RPMI7951 (cell line): Measurements from ENCODE around the gene CTAG1A. TPM values are rescaled to one million over a fixed set of nuclear protein-coding genes. Genes with fewer than 3 reads are reported as not detected.
"Not testable (repeated sequence)": the region's sequence is repeated elsewhere in the genome, so short reads cannot be mapped to it uniquely, and the experiment has no call there.

Experiments used
- DNase-seq: peaks from one replicate; pipeline ENCODE4 v3.0.0-alpha.2; 2012; ENCODE audit warnings: low read depth
- total RNA-seq: library from RNA; depleted of rRNA; stranded (reverse); fragments of >200 nt; shearing (Covaris generic); gene quantifications from 2 replicates; pipeline ENCODE4 v1.2.3, GENCODE V29; 2014; rRNA removed

Gene CTAG1A
- total RNA-seq: not detected in 2 replicates

- DNase-seq: not testable (repeated sequence)
These were observed at the start of gene CTAG1A for GRCh38 chrX:154584585-154585183. TSS of gene CTAG1A (plus strand) at chrX:154585133. CDS start at chrX:154585207, 74 bp downstream.

GRCh38 chrX:154535892-154536291 is 49.0 kb upstream of the CTAG1A start:
- DNase-seq: no peak

GRCh38 chrX:154539077-154539476 is 45.9 kb upstream of the CTAG1A start:
- no peak for DNase-seq

GRCh38 chrX:154540365-154540764 is 44.6 kb upstream of the CTAG1A start:
- not testable (repeated sequence) for DNase-seq

DNA sequence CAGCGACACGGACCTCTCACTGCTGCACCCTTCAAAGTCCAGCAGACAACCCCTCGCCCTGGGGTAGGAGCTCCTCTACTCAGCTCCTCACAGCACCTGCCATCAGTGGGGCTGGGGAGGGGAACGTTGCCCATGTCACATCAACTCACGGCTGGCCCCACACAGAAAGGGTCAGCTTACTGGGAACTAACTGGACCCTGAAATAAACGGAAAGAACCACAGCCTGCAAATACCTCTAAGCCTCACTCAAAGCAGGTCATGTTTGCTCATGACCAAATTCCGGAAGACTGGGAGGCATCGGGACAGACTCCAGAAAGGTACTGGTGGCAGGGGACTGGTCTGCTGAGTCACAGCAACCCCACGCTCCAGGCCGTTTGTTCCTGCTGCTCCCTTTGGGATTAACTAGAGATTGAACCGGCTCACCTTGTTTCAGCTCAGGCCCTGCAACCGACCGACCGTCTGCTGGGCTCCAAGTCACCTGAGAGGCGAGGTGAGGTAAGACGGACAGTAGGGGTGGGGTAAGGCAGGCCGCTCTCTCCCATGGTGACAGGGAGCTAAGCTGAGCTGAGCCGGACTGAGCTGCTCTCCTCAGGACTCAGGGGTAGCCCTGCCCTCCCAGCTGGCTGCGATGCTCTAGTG is 43.9 kb upstream of the CTAG1A start:
- DNase-seq: peak; percentile 67

DNA sequence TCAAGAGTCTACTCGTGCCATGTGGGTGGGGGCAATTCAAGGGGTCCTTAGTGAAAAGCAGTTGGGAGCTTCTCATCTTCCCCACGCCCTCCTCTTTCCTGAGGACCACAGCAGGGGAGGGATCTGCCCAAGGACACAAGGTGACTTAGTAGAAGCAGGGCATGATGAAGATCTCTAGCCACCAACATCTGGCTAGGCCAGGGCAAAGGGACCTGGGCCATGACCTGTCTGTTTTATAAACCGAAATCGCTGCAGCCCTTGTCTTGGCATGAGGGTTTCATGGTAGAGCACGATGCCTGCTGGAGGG is 43.4 kb upstream of the CTAG1A start:
- DNase-seq: no peak

DNA sequence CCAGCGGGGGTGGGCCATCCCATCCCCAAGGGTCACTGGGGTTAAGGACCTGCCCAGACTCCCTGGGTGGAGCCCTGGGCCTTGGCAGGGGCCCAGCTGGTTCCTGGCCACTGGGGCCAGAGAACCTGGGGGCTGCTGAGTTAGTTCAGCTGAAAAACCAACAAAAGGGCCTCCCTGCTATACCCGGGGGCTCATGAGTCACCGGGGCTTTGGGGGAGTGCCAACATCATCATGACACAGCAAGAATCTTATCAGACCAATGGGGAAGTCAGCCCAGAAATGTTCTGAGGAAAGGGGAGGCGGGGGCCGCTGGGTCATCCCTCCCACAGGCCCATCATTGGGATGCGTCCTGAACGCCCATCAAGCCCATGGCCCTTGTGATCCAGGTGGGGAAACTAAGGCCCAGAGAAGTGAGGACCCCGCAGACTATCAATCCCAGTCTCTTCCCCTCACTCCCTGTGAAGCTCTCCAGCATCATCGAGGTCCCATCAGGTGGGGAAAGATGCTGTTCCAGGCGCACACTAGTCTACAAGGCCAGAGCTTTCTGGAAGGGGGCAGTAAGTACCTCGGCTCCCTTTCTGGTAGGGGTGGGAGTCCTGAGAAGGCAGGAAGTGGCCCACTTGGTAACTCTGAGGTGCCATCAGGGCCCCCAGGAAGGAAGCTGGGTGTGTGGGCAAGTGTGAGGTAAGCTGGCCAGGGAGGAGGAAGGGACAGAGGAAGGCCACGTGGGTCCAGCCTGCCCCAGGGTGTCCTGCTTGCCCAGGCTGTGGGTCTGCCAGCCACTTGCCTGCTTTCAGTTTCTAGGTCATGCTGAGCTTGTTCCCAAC is 42.8 kb upstream of the CTAG1A start:
- DNase-seq: peak; percentile 93

- DNase-seq: no peak
These were observed 42.1 kb upstream of the CTAG1A start for GRCh38 chrX:154542723-154543424.

DNA sequence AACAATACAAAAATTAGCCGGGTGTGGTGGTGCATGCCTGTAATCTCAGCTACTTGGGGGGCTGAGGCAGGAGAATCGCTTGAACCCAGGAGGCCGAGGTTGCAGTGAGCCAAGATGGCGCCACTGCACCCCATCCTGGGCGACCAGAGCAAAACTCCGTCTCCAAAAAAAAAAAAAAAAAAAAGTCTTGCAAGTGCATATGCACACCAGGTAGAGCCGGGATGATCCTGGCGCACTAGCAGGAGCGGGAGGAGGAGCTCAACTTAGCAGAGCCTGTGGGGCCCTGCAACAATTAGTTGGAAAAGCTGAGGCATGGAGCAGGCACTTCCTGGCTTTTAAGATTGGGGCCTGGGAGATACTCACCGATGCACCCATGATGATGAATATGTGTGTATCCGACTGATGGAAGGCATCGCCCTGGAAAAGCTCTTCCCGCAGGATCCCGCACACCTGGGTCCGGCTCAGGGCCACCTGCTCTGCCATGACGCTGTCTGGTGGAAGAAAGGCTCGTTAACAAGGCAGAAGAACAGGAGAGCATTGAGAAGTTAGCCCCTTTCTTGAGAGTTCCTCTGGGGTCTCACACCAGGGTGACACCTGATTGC is 39.2 kb upstream of the CTAG1A start:
- DNase-seq: no peak

- peak; percentile 58 for DNase-seq
These were observed 38.3 kb upstream of the CTAG1A start, which contains the start of gene G6PD for GRCh38 chrX:154546354-154547244. TSS of gene G6PD (minus strand) at chrX:154546846. CDS start at chrX:154546155, 691 bp downstream.

- peak; percentile 79 for DNase-seq
These were observed 37.5 kb upstream of the CTAG1A start, which contains the start of gene IKBKG for GRCh38 chrX:154547245-154548027. TSS of gene IKBKG (plus strand) at chrX:154547620. CDS start at chrX:154552003, 4,383 bp downstream.

DNA sequence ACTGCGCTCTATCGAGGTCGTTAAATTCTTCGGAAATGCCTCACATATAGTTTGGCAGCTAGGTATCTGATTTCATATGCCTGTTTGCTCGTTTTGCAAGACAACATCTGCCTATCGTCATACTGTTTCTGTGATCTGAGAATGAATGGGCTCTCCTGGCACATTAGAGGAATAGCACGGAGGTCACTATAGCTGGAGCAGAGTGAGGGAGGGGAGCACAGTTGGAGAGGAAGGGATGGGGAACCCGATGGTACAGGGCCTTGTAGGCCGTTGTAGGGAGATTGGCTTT is 37.0 kb upstream of the CTAG1A start:
- DNase-seq: no peak

- DNase-seq: no peak
These were observed 35.2 kb upstream of the CTAG1A start for GRCh38 chrX:154549766-154550165.

- not testable (repeated sequence) for DNase-seq
These were observed 32.7 kb upstream of the CTAG1A start for GRCh38 chrX:154552112-154552806.

DNA sequence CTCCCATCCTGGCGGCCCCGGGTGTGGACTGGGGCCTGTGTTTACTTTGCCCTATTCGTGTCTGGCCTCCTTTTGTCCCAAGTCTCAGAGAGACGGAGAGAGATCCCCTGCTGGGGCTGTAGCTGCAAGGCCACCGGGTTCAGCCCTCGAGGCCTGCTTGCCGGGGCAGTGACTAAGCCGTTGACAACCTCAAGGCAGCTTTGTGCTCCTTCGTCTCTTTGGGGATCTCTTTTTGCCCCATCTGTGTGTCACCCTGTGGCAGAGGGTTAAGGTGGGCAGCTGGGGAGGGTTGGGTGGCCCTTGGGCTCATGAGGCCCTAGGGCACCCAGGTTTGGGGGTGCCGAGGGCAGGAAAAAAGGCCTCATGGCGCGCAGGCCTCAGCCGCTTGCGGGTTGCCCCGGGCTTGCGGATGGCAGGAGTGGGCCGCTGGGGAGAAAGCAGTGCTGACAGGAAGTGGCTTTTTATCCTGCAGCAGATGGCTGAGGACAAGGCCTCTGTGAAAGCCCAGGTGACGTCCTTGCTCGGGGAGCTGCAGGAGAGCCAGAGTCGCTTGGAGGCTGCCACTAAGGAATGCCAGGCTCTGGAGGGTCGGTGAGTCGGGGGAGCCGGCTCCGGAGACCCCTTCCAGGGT is 26.8 kb upstream of the CTAG1A start:
- DNase-seq: not testable (repeated sequence)

DNA sequence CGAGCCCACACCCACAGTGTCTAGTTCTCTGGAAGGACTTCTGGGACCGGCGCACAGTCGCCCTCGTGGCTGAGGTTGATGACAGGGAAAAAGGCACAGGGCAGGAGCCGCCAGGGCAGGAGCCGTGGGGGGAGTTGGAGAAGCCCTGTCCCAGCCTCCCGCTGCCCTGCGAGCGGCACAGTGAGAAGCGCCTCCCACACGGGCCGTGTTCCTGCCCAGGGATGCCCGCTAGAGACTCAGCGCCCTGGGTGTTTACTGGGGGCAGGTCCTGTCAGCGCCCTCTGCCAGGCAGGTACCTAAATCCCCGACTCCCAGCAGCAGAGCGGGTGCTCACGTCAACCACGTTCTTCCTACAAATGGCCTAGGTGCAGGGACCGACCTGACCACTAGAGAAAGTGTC is 26.0 kb upstream of the CTAG1A start:
- DNase-seq: not testable (repeated sequence)

GRCh38 chrX:154560326-154560725 is 24.6 kb upstream of the CTAG1A start:
- not testable (repeated sequence) for DNase-seq

DNA sequence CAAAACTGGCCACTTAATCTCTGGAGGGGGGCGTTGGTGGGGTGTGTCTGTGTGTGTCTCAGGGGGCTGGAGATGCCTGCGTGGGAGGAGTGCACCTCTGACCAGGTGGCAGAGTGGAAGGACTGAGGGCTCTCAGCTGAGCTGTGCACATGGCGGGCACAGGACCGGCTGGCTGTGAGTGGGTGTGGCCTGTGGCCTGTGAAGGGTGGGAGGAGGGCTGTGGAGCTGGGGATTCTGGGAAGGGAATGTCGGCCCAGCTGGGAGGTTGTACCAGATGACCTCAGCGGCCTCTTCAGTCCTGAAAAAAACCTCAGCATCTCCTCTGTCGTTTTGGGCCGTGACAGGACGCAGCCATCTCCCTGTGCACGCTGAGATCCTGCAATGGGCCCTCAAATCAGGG is 22.6 kb upstream of the CTAG1A start:
- not testable (repeated sequence) for DNase-seq

DNA sequence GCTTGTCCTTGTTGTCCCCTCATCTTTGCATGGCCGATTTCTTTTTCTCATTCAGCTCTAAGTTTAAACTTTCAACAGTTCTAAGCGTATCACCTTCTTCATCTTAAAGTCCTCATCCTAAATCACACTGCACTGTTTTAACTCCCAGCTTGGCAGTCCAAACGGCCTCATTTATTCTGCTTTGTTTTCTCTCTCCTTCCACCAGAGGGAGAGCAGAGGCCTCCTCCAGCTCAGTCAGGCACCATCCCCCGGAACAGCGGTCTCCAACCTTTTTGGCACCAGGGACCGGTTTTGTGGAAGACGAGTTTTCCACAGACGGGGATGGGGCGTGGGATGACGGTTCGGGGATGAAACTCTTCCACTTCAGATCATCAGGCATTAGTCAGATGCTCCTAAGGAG is 14.6 kb upstream of the CTAG1A start:
- DNase-seq: not testable (repeated sequence)
